C4-2B (cell line): Measurements from ENCODE around the gene MDM4.
A peak's percentile ranks its signal among the peaks of the same experiment; 100 is the strongest.

Source experiments
- ZFX ChIP-seq: fragments of 450-650 bp; IDR thresholded peaks from 2 replicates; pipeline ENCODE4 v1.6.1; 2017
- TF ChIP-seq, protein P1 (sequence below): fragments of 450-650 bp; conservative IDR thresholded peaks from 2 replicates; pipeline ENCODE4 v1.5.1; 2017; ENCODE audit warnings: mild to moderate bottlenecking

DNA sequence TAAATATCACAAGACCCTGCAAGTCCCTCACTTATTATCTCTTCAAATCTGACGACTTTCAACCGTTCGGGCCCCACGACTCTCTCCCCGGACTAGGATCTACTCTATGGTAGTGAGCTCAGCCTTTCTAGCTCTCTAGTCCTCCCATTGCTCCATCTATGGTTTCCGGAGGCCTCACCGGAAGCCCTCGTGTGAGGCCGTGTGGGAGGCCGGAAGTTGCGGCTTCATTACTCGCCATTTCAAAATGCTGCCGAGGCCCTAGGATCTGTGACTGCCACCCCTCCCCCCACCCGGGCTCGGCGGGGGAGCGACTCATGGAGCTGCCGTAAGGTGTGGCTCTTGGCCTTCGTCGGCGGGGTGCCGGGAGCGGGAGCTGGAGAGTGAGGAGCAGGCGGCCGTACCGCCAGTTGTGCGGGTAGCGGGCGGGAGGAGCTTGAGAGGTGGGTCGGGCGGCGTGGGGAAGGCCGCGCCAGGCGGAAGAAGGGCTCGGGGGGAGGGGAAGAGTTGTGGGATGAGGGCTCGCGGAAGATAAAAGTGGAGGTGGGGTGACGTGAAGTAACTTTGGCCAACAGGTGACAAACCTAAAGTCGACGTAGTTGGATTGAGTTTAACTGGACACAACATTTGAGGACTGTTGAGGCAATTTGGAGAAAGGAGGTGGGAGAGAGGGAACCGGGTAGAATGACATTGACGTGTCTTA is at the start of gene MDM4:
- TF ChIP-seq, protein P1, sequence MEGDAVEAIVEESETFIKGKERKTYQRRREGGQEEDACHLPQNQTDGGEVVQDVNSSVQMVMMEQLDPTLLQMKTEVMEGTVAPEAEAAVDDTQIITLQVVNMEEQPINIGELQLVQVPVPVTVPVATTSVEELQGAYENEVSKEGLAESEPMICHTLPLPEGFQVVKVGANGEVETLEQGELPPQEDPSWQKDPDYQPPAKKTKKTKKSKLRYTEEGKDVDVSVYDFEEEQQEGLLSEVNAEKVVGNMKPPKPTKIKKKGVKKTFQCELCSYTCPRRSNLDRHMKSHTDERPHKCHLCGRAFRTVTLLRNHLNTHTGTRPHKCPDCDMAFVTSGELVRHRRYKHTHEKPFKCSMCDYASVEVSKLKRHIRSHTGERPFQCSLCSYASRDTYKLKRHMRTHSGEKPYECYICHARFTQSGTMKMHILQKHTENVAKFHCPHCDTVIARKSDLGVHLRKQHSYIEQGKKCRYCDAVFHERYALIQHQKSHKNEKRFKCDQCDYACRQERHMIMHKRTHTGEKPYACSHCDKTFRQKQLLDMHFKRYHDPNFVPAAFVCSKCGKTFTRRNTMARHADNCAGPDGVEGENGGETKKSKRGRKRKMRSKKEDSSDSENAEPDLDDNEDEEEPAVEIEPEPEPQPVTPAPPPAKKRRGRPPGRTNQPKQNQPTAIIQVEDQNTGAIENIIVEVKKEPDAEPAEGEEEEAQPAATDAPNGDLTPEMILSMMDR, result no peak
- peak; percentile 95 for TF ChIP-seq ZFX
